Activated CD4-positive, alpha-beta T cell treated with anti-CD3 and anti-CD28 coated beads, Interleukin-2, Interleukin-6, amounts not matched to agents 100 ng/mL and 50 ng/mL, durations not matched to agents 16 hours and 8 hours (primary cell): ENCODE results near the gene NUP42.
"Not testable (repeated sequence)": the region's sequence is repeated elsewhere in the genome, so short reads cannot be mapped to it uniquely, and the experiment has no call there.

ENCODE experiments used
- DNase-seq: peaks from one replicate; pipeline ENCODE4 v3.0.0-alpha.2; 2020

NUP42 gene

DNA sequence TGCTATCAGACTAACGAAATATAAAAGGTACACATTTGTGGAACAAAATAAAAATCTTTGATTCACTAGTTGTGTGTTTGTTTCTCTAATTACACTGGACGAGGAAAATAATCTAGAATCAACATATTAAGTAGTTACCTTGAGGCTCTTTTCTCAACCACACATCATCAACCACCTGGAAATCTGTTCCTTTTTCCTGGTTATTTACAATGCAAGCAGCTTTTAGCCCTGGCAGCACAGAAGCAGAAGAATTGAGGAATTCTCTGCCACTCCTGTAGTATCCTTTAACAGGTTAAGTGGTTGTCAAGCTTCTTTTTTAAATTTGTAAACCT is 23.7 kb downstream of the NUP42 start:
- DNase-seq, result no peak

DNA sequence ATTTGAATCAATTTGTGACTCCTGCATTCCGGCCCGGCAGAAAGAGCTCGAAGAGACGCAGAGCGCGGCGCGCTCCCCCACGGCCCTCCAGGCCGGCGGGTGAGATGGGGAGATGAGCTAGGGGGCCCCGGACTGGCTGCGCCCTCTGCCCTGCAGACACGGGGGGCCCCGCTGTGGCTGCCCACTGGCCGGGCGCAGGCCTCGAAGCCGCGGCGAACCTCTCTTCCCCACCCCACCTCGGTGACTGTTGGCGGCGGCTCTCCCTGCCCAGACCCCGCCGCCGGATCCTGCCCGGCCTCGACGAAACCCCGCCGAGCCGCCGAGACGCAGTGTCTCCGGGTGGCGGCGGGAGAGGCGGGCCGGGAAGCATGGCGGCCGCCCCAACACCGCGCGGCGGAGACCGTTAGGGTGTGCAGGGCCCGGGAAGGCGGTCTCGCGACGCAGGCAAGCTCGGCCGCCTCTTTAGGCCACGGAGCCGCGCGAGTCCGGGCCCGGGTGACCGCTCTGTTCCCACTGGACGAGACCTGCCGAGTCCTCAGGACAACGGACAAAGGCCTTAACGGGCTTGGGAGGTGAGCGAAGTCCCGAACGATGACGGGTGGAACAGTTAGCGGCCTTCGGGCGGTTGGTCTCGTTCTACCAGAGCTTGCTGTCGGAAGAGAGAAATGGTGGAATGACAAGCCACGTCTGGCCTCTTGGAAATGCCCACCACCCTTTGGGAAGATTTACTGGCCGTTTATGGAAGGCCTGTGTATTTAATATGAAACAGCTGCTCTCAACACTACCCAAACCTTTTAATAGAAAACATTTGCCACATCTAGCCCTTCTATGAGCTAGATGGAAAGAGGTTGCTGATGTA is 24.3 kb downstream of the NUP42 start:
- DNase-seq, result no peak

DNA sequence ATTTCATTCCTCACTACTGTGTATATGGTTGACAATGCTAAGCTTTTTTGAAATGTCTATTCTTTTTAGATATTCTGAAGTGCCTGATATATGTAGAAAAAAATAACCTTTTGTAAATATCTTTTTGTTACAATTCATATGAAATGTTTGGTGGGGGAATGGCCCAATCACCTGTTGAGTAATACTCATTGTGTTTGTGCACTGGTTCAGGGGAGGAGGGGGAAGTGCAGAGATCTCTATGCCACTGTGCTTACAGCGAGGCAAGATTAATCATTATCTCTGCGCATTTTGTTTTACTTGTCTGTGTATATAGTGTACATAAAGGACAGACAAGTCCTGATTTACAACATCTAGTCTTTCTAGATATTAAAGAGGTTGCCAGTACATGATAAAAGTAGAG is 25.2 kb downstream of the NUP42 start:
- no peak for DNase-seq

DNA sequence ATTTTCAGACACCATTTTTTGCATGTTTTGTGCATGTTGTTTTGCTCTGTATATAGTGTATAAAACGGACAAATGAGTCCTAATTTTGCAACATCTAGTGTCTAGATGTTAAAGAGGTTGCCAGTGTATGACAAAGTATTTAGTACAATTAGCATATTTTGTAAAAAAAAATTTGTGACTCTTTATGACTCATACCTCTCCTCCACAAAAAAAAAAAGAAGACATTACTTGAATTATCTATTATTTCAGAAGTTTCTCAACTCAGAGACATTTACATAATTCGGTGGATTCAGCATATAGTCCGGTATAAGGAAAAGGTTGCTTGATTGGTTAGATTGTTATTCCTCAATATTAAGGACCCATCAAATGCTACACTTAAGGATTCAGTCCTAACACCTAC is 26.0 kb downstream of the NUP42 start:
- DNase-seq, result no peak

DNA sequence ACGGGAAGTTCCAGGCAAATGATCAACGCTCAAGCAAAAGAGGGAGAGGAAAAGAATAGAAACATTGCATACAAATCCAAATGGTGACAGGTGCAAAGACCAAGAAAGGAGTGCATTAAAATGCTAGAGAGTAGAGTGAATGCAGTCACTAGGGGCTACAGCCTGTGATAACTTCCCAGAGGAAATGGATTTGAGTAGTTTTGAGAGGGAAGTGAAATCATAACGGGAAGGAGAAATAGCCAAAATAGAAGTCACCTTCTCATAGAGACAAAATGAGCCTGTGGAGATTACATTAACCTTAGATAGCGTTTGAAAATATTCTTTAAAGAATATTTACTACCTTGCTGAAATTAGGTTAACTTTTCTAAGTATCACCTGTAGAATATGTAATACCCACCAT is 26.5 kb downstream of the NUP42 start:
- DNase-seq, result no peak

DNA sequence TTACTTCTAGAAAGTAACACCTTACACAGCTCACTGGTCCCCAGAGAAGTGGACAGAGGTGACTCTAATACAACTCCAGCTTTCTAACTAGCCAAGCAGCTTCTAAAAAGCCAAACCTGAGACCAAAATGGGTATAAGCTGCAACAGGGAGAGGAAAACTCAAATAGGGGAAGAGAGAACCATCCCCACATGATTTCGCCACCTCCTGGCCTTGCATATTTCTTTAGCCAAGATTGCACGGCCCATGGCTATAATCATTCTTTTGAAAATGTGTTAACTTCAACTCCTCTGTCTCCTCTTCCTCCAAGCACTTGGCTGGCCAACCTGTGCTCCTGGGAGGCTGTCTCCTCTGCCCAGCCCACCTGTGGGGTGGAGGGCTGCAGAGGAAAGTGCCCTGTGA is 28.7 kb downstream of the NUP42 start:
- DNase-seq, result no peak

DNA sequence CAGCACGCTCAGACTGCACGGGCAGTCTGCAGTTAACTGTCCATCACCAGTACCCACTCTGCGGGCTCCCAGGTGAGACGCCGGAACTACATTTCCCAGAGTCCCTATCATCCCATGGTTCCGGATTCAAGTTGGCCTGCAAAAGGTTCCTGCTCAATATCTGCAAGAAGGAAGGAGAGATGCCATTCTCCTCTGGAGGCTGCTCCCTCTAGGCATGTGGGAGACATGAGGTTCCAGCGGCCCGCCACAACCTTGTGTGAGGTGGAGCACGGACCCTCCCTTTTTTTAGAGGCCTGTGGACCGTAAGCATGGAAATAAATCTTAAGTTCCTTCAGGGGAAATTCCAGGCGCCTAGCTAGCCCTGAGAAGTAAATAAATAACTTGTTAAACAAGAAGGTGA is 29.7 kb downstream of the NUP42 start:
- no peak for DNase-seq

DNA sequence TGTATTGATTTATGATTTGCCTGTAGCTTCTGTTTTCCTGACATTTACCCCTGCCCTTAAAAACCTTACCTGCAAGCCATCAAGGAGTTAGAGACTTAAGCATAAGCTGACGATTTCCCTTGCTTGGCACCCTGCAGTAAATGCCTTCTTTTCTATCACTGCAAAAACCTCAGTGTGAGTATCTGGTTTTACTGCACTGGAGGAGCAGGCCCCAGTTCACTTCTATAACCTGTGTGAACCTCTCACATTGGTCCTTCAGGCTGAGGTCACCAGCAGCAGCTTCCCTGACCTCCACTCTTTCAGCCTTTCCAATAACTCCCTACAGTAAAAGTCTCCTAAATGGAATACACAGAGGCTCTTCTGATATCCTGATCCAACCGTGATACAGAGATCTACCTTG is 30.5 kb downstream of the NUP42 start:
- no peak for DNase-seq

DNA sequence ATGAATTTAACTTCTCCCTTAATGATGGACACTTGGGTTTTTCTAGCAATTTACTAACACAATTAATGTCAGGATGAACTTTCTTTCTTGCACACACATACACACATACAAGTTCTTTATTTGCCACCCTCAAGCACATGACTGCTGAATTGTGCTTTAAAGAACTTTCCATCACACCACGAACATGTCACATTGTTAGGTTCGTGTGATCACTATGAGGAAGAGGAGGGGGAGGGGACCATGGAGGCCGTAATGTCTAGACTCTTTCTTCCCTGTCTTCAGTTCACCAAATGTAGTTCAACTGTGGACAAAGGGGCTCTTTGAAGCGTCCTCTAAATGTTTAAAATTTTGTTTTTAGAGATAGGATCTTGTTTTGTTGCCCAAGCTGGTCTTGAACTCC is 31.0 kb downstream of the NUP42 start:
- no peak for DNase-seq

DNA sequence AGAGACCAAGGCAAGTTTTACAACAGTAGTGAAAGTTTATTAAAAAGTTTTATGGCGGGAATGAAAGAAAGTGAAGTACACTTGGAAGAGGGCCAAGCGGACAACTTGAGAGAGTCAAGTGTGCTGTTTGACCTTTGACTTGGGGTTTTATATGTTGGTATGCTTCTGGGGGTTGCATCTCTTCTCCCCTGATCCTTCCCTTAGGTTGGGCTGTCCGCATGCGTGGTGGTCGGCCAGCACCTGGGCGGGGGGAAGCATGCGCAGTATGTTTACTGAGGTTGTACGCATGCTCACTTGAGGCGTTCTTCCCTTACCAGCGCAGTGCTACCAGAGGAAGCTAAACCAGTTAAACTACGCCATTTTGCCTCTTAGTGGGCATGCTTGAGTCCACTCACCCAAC is 31.9 kb downstream of the NUP42 start:
- DNase-seq, result no peak

DNA sequence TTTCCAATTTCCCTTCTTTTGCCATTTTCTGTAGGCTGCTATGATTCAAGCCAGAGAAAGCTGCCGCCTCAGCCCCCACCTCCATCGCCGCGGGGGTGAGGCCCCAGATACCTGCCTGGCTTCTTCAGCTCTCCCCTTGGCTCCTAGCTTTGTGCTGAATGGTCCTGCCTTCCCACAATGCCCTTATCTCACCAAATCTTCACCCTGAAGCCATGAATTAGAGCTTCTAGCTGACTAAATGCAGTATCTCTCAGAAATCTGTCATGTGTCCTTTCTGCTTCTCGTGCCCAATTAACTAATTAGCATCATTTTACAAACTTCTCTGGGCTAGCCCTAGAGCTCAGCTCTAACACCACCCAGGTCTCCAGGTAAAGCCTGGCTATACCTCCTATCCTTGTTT is 32.6 kb downstream of the NUP42 start:
- no peak for DNase-seq

DNA sequence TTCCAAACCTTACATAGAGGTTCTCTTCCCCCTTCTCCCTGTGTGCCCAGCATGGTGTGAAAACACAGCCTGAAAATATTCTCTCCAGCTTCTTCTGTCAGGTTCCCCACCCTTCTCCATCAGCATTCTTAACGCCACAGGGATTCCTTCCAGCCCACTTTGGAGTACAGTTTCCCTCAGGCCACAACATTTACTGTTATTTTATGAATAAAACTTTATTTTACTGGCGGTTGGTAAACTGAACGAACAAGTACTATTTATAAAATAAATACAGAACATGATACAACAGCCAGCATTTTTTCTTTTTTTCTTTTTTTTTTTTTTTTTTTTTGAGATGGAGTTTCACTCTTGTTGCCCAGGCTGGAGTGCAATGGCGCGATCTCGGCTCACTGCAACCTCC is 33.1 kb downstream of the NUP42 start:
- no peak for DNase-seq

DNA sequence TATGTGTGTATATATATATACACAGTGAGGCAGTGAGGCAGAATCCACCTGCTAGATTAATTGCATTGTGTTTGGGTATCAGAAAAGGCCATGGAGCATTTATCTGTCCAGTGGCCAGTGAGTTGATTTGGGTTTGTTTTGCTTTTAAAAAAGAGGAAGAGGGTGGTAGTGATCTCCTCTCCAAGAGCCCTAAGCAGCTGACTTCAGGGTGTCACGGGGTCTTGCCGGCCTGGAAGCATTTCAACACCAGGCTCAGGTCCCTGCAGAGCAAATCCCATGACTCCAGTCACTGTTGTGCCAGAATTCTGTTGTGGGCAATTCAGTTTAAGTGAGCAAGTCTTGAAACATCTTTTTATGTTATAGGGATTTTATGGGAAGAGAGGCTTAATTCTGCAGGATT is 34.2 kb downstream of the NUP42 start:
- no peak for DNase-seq

DNA sequence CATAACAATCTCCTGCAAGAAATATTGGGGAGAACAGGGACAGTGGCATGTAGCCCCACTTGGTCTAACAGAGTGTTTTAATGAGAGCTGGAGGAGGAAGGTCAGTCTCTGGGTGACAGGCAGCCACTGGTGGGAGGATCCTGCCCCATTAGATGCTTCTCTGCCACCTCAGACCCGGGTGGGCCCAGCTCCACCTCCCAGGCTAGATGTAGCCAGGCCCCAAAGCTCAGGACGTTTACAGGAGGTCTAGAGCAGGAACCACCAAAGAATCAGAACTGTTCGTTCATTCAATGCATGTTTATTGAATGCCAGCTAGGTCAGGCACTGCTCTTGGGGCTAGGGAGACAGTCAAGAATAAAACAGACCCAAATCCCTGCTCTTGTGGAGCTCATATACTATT is 36.3 kb downstream of the NUP42 start:
- no peak for DNase-seq

DNA sequence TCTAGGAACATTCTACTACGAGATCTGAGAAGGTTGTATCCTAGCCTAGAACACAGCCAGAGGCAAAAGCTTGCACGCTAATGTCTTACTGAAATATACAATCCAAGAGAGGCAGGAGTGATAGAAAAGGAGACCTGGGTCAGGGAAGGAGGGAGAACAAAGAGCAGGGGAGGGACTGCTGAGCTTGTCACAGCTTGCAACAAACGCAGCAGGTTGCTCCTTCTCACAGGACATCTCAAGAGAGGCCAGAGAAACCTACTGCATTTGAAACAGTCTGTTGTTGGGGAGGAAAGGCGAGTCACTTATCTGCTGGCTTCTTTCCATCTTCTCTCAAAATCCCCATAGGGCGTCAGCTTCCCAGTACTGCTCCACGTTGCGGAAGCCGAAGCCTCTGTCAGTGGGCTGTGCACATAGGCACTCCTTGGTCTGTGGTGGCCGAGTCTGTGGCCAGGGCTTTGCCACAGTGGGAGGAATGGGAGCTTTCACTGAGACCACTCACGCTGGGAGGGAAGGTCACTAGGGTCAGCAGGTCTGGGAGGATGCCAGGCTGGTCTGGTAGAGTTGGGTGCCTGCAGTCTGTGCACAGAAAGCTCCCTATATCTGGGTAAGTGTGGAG is 39.0 kb downstream of the NUP42 start:
- DNase-seq, result no peak

DNA sequence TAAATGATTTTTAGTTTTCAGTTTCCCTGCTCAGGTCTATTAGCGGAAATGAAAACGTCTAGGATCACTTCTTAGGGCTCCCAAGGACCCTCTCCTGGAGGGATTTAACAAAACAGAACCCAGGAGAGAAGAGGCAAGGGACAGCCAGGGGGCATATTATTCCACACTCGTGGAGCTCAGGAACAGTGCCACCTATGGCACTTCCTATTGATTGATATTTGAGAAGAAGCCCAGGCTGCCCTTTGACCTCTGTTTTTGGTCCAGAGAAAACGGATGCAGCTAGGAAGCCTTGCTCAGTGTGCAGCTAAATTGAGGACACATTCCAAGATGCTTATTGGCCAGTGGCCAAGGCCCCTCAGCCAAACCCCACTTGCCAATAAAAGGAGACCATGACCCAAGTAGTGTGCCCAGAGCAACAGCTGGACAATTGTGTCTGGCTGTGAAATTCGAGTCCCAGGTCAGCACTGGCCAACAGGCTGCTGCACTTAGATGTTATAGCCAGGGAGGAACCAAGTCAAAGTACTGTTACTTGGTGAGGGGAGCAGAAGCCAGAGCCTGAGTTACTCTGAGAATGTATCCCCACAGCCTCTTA is 40.7 kb downstream of the NUP42 start:
- no peak for DNase-seq

DNA sequence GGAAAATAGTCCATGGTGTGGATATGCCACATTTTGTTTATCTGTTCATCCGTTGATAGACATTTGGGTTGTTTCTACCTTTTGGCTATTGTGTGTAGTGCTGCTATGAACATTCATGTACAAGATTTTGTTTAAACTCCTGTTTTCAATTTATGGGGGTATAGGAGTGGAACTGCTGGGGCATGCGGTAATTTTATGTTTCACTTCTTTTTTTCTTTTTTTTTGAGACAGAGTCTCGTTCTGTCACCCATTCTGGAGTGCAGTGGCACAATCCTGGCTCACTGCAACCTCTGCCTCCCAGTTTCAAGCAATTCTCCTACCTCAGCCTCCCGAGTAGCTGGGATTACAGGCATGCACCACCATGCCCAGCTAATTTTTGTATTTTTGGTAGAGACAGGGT is 42.5 kb downstream of the NUP42 start:
- DNase-seq, result not testable (repeated sequence)

DNA sequence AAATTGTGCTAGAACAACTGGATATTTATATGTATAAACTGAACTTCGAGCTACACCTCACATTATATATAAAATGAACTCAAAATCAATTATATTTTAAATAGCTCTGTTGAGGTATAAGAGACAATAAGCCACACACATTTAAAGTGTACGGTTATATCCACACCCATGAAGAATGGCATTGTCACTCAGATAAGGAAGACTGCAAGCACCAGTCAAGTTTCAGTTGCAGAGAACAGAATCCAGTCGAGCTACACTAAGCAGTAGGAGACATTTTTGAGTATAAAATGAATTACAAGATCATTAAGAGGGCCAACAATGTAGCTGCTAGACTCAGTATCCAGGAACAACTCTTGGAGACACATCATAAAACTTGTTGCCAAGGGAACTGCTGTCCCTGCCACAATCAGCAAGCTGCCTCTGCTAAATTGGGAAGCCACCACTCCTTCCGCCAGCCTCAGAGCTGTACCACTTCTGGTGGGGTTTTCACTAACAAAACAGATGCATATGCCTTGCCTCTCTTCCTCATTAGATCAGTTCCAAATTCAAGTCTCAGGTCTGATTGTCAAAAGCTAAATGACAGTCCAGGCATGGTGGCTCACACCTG is 45.1 kb downstream of the NUP42 start:
- DNase-seq, result no peak

DNA sequence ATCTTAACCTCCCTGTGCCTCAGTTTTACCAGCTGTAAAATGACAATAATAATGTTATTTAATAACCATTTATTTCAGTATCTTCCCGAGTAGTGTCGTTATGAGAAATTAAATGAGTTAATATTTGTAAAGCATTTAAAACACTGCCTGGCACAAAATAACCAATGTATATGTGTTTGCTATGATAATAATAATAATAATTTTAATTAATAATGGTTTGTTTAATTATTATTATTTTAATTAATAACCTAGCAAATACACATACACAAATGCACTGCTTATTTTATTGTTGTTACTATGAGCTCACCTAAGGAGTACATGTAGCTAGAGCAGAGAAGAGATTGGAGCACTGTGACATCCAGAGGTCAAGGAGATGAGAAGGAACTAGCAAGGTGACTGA is 46.6 kb downstream of the NUP42 start:
- DNase-seq, result no peak

DNA sequence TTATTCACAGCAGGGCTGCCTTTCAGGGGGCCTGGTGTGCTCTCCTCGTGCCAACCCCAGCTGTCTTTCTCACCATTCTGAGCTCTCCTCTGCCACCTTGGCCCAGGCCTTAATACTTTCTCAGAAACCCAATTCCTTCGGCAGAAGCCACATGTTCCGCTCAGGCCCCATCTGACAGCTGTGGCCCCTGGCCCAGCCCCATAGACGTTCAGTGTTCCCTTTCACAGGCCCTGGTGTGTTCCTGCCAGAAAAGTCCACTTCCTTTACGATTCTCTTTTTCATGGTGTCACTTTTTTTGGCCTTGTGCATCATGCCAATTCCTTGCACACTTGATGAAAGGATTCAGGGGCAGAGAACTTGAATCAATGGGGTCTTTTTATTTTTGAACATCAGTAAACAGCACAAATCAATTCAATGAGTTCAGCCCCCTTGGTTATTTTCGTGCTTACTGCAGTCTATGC is 48.8 kb downstream of the NUP42 start:
- DNase-seq, result no peak

DNA sequence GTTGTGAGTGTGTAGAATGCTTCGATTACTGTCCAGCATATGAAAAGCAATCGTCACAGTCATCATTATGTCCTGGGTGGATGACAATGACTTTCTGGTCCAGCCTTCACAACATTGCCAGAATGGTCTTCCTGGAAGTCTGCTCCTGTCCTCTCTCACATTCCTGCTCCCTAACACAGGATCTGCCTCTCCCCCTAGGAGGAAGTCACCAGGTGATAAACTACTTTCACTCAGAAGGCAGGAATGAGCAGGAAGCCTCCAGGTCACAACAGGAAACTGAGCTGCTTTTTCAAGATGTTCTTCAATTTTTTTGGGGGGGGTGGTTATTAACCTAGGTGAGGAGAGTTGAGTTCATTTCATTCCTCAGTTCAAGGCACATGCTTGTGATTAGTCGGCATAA is 51.1 kb downstream of the NUP42 start:
- DNase-seq, result no peak

DNA sequence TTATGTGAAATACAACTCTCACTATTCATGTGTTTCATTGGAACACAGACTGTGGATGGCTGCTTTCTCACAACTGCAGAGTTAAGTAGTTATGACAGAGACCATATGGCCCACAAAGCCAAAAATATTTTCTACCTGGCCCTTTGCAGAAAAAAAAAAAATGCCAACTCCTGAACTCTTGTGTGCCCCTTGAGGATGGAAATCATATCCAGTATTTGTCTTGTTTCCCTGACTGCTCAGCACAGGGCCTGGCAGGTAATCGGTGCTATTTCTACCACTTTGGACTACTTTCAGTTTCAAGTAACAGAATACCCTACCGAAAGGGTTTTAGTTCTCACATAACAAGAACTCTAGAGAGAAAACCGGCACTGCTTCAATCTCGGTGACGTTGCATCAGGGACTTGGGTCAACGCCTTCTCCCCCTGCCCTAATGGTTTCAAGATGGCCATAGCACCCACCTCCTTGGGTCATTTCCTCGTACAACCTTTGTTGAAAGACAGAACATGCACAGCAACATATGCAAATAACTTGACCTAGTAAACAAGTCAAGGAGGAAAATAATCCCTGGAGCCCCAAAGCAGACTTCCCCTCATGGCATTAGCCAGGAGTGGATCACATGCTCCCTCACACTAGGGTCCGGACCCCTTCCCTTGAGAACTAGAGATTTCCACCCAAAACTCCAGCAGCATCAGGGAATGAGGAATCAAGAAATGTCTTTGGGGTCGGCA is 52.9 kb downstream of the NUP42 start:
- no peak for DNase-seq

DNA sequence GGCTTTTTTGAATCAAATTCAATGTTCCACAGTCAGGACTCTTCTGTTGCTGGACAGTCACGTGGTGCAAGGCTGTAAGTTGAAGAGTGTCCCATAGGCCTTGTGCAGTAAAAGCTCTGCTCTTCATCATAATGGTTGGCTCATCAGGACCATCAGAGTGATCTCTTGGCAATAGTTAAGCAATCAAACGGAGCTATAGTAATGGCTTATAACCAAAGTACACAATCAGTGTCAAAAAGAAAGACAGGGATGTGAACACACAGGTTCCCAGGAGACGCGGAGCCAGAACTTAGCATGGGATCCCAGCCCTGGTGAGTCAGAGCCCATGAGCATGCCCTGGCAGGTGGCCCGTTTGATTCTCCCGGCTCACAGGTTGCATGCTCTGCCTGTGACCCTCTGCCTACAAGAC is 54.0 kb downstream of the NUP42 start:
- no peak for DNase-seq
